ENCODE results near the gene SH3TC2. TPM values are rescaled to one million over a fixed set of nuclear protein-coding genes. Genes with fewer than 3 reads are reported as not detected.

Gene SH3TC2
- total and polyA plus RNA-seq, 2 of the 4 experiments (the other 2 are of a cell fraction) = 3.4 to 7.9 TPM

GRCh38 chr5:148962761-148963324 is 100.0 kb downstream of the SH3TC2 start:
- peaks cover 16% of the 10 kb centered on the region for H3K9me1 ChIP-seq (ENCODE audit: insufficient read depth, low read length)
- H3K27ac ChIP-seq (ENCODE audit: insufficient read depth, low read length) = no peak overlapping the region
- in situ Hi-C loops (cut with MboI; ENCODE audit: low sequenced_read_pairs) = no loop called here
- no peak overlapping the region for H3K9ac ChIP-seq (ENCODE audit: low read depth, low read length)
- H2BK120ac ChIP-seq (ENCODE audit: low read depth, low read length) = peak overlapping the region; percentile 54
- intact Hi-C loops (cut with micrococcal nuclease) = no loop called here
- H3K79me1 ChIP-seq (ENCODE audit: low read depth in 1 of 2, low read length in 2 of 2) = no peaks in the 10 kb centered on the region
- H3K4ac ChIP-seq (ENCODE audit: low read depth, low read length) = no peak overlapping the region
- H2BK15ac ChIP-seq (ENCODE audit: low read depth, low read length) = no peak overlapping the region
- no peak overlapping the region for H3K4me3 ChIP-seq (ENCODE audit: insufficient read depth, low read depth, low read length)
- WGBS, 2 experiments (ENCODE audit: extremely low coverage in 2 of 2, insufficient read length in 1 of 2) = no CpG with 5 or more reads among the region's 3 CpGs
- no peak for TF ChIP-seq CEBPB (IDR thresholded peaks at IDR 0.05; ENCODE audit: low read depth, low read length)
- TF ChIP-seq MAZ (IDR thresholded peaks at IDR 0.05; ENCODE audit: borderline replicate concordance, low read depth, low read length) = no peak
- TF ChIP-seq ELK1 (IDR thresholded peaks at IDR 0.05; ENCODE audit: borderline replicate concordance, low read depth, low read length) = no peak
- CTCF ChIA-PET = interaction anchor here (1.0 to 1.2 kb wide), 3 partner anchors 117 to 230 kb away, joined by 3 read pairs; no protein-coding TSS in a partner anchor
- peaks cover 5% of the 10 kb centered on the region for H3K4me1 ChIP-seq (ENCODE audit: control insufficient read depth, insufficient read depth, low read length)
- no peak overlapping the region for H2AK9ac ChIP-seq (replicated peaks; ENCODE audit: low read depth, low read length, poor library complexity)
- no peak overlapping the region for H3K23ac ChIP-seq (ENCODE audit: low read depth, low read length)
- BruUV-seq (replicated peaks) = no TSS peak
- no peak for DNase-seq
- no peak overlapping the region for H2AFZ ChIP-seq (replicated peaks; ENCODE audit: low read length, poor library complexity)
- peak overlapping the region; percentile 21; the same call in 1 of the 2 replicates for H2BK20ac ChIP-seq (ENCODE audit: low read depth, low read length)
- H4K20me1 ChIP-seq (ENCODE audit: insufficient read depth, low read length) = no peaks in the 10 kb centered on the region
- H3K9me3 ChIP-seq (ENCODE audit: control insufficient read depth, insufficient read depth, low read length) = no peaks in the 10 kb centered on the region
- peak overlapping the region; percentile 75 for H2AK5ac ChIP-seq (ENCODE audit: low read depth, low read length)
- no peak overlapping the region for H4K8ac ChIP-seq (ENCODE audit: low read depth in 2 of 2, low read length in 2 of 2)
- no peak overlapping the region for H3K4me2 ChIP-seq (ENCODE audit: low read depth, low read length)
- dilution Hi-C loops (cut with HindIII; ENCODE audit: low sequenced_read_pairs, unreplicated experiment) = no loop called here
- no peak overlapping the region for H3K18ac ChIP-seq (ENCODE audit: low read depth, low read length)
- no peaks in the 10 kb centered on the region for H3K36me3 ChIP-seq (ENCODE audit: control insufficient read depth, insufficient read depth, low read length)
- no peaks in the 10 kb centered on the region for H3K27me3 ChIP-seq (ENCODE audit: control insufficient read depth, insufficient read depth, low read length)
- no peak overlapping the region for H4K5ac ChIP-seq (ENCODE audit: low read depth, low read length)
- ATAC-seq (ENCODE audit: low read depth) = no peak
- POLR2A ChIA-PET (ENCODE audit: unreplicated experiment) = no interaction called here
- H3K14ac ChIP-seq (replicated peaks; ENCODE audit: low read depth, low read length) = no peak overlapping the region
- H2BK5ac ChIP-seq (ENCODE audit: low read depth, low read length, poor library complexity, severe bottlenecking) = no peak overlapping the region
- no peak overlapping the region for H3K56ac ChIP-seq (ENCODE audit: extremely low read depth, insufficient read depth, low read length)
- H4K91ac ChIP-seq (ENCODE audit: insufficient read depth, low read depth, low read length) = peak overlapping the region; percentile 20; the same call in 1 of the 2 replicates

All from IMR-90 (cell line).